ENCODE data around the gene TSNAXIP1. TPM values are rescaled to one million over a fixed set of nuclear protein-coding genes. Genes with fewer than 3 reads are reported as not detected.
A peak's percentile ranks its signal among the peaks of the same experiment; 100 is the strongest.

TSNAXIP1 gene
- total and polyA plus RNA-seq, 12 donors: 0.72 to 18.7 (median 2.3) TPM

- WGBS, 4 donors: 86 to 89% (median 88%) methylated on average over 8 of the region's 8 CpGs
- Histone ChIP-seq H3K4me3 (no peak overlapping the region), H3K4me1 (replicated peaks in 1 of 2) (no peaks in the 10 kb centered on the region), H3K36me3 (replicated peaks in 1 of 2) (peaks cover 0 to 24% of the 10 kb centered on the region in 2 donors), H3K27me3 (no peaks in the 10 kb centered on the region), H3K27ac (no peak overlapping the region), H3K9me3 (replicated peaks in 1 of 3) (no peaks in the 10 kb centered on the region)
- TF ChIP-seq POLR2A (IDR thresholded peaks at IDR 0.05) (no peak), CTCF (IDR thresholded peaks at IDR 0.05) (no peak)
- intact Hi-C loops (cut with DNase I): no loop called here
- no peak for DNase-seq
Measured at GRCh38 chr16:67825119-67825518, 18.4 kb downstream of the TSNAXIP1 start.

DNA sequence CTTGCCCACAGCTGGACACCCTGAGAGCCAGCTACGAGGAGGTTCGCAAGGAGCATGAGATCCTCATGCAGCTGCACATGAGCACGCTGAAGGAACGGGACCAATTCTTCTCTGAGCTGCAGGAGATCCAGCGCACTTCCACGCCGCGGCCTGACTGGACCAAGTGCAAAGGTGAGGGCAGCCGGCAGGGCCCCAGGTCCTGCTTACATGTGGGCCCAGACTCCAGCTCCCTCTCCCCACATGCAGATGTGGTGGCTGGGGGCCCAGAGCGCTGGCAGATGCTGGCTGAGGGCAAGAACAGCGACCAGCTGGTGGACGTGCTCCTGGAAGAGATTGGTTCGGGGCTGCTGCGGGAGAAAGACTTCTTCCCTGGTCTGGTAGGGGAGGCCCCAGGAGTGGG is 19.2 kb downstream of the TSNAXIP1 start:
- WGBS, 4 donors: 95 to 97% (median 96%) methylated on average over 7 to 14 of the region's 14 CpGs
- DNase-seq: no peak
- Histone ChIP-seq H3K4me1 (replicated peaks in 1 of 2) (no peaks in the 10 kb centered on the region), H3K4me3 (no peak overlapping the region), H3K27ac (no peak overlapping the region), H3K36me3 (replicated peaks in 1 of 2) (peaks cover 0 to 32% of the 10 kb centered on the region in 2 donors), H3K9me3 (replicated peaks in 1 of 3) (no peaks in the 10 kb centered on the region), H3K27me3 (no peaks in the 10 kb centered on the region)
- TF ChIP-seq CTCF (IDR thresholded peaks at IDR 0.05) (no peak), POLR2A (IDR thresholded peaks at IDR 0.05) (no peak)
- intact Hi-C loops (cut with DNase I): no loop called here

GRCh38 chr16:67828651-67829050 is 22.0 kb downstream of the TSNAXIP1 start:
- TF ChIP-seq POLR2A (IDR thresholded peaks at IDR 0.05): no peak
- TF ChIP-seq CTCF (IDR thresholded peaks at IDR 0.05): no peak
- H3K27me3 ChIP-seq: no peaks in the 10 kb centered on the region

GRCh38 chr16:67833030-67833414 is 26.3 kb downstream of the TSNAXIP1 start:
- peak overlapping the region in 3 of 5 donors; percentile 1 to 72 (median 56) for H3K27ac ChIP-seq

More at GRCh38 chr16:67828651-67829050, 22.0 kb downstream of the TSNAXIP1 start:
- intact Hi-C loops (cut with DNase I): no loop called here
- peaks cover 0 to 45% of the 10 kb centered on the region in 2 donors for H3K36me3 ChIP-seq (replicated peaks in 1 of 2)
- H3K4me3 ChIP-seq: no peak overlapping the region
- WGBS, 4 donors: 89 to 100% (median 96%) methylated on average over 3 to 4 of the region's 4 CpGs
- H3K4me1 ChIP-seq (replicated peaks in 1 of 2): peaks cover 10 to 11% of the 10 kb centered on the region in 2 donors
- H3K9me3 ChIP-seq (replicated peaks in 1 of 3): no peaks in the 10 kb centered on the region
- DNase-seq: no peak
- H3K27ac ChIP-seq: no peak overlapping the region

More at GRCh38 chr16:67833030-67833414, 26.3 kb downstream of the TSNAXIP1 start:
- Histone ChIP-seq H3K36me3 (replicated peaks in 1 of 2) (peaks cover 0 to 41% of the 10 kb centered on the region in 2 donors), H3K4me3 (peak overlapping the region in 3 of 4 donors; percentile 23 to 75 (median 71)), H3K4me1 (replicated peaks in 1 of 2) (peaks cover 10 to 15% of the 10 kb centered on the region in 2 donors), H3K27me3 (no peaks in the 10 kb centered on the region), H3K9me3 (replicated peaks in 1 of 3) (no peaks in the 10 kb centered on the region)
- WGBS, 4 donors: 1 to 13% (median 6%) methylated on average over 1 to 3 of the region's 3 CpGs
- TF ChIP-seq POLR2A (IDR thresholded peaks at IDR 0.05) (no peak), CTCF (IDR thresholded peaks at IDR 0.05) (no peak)
- peak in 1 of 7 donors; percentile 12 for DNase-seq
- intact Hi-C loops (cut with DNase I): no loop called here
